ENCODE data around the gene ARFGEF2. TPM values are rescaled to one million over a fixed set of nuclear protein-coding genes. Genes with fewer than 3 reads are reported as not detected.

ARFGEF2 gene
- total and polyA plus RNA-seq, 2 donors (not counting 3 experiments of a cell fraction or from before 2014, with no cell fraction given), result 12.7 to 32.6 TPM

DNA sequence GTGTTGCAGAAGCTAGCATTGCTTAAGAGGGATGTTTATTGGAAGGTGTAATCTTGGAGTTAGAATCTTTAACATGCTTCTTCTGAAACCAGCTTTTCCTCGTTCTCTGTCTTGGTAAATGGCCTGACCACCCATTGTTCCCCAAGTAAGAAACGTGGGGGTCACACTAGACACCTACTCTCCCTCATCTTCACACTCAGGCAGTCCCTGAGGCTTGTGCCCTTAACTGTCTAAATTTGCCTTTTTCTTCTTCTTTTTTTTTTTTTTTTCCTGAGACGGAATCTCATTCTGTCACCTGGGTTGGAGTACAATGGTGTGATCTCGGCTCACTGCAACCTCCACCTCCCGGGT lies 16.2 kb upstream of the ARFGEF2 start:
- ChIA-PET POLR2A (interaction anchor here (1.0 kb wide), 1 partner anchor 248 kb away, joined by 5 read pairs; no protein-coding TSS in a partner anchor), CTCF (interaction anchor here (0.6 to 4.7 kb wide), 44 partner anchors 8 to 285 kb away, joined by 3 to 126 read pairs (median 4); partner anchors contain the start of gene PREX1)

More for the DNA sequence above, 16.2 kb upstream of the ARFGEF2 start:
- H3K9me3 ChIP-seq (replicated peaks; ENCODE audit: control insufficient read depth, insufficient read depth, low read length), result no peaks in the 10 kb centered on the region
- no peaks in the 10 kb centered on the region for H3K9me1 ChIP-seq (replicated peaks; ENCODE audit: control insufficient read depth, extremely low read depth, insufficient read depth, low read length)
- no peak for FAIRE-seq
- TF ChIP-seq FOS (IDR thresholded peaks at IDR 0.05; ENCODE audit: borderline replicate concordance, insufficient read depth, low read length) (no peak), GATA2 (IDR thresholded peaks at IDR 0.05; ENCODE audit: insufficient read depth, insufficient read length, low read depth, low read length) (no peak), JUN (IDR thresholded peaks at IDR 0.05; ENCODE audit: borderline replicate concordance, insufficient read depth, insufficient read length, low read depth) (no peak), MYC (IDR thresholded peaks at IDR 0.05; ENCODE audit: low read depth, low read length) (no peak), EZH2 (IDR thresholded peaks at IDR 0.05; ENCODE audit: borderline replicate concordance, low read depth, low read length, severe bottlenecking) (no peak), POLR2A (IDR thresholded peaks at IDR 0.05; ENCODE audit: low read depth, low read length) (no peak), MAX (IDR thresholded peaks at IDR 0.05; ENCODE audit: insufficient read depth, insufficient read length) (no peak), POLR2AphosphoS5 (IDR thresholded peaks at IDR 0.05; ENCODE audit: insufficient read depth, low read depth, low read length) (no peak)
- TF ChIP-seq, protein P1, sequence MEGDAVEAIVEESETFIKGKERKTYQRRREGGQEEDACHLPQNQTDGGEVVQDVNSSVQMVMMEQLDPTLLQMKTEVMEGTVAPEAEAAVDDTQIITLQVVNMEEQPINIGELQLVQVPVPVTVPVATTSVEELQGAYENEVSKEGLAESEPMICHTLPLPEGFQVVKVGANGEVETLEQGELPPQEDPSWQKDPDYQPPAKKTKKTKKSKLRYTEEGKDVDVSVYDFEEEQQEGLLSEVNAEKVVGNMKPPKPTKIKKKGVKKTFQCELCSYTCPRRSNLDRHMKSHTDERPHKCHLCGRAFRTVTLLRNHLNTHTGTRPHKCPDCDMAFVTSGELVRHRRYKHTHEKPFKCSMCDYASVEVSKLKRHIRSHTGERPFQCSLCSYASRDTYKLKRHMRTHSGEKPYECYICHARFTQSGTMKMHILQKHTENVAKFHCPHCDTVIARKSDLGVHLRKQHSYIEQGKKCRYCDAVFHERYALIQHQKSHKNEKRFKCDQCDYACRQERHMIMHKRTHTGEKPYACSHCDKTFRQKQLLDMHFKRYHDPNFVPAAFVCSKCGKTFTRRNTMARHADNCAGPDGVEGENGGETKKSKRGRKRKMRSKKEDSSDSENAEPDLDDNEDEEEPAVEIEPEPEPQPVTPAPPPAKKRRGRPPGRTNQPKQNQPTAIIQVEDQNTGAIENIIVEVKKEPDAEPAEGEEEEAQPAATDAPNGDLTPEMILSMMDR (IDR thresholded peaks at IDR 0.05; ENCODE audit: extremely low read depth in 1 of 2, insufficient read depth in 1 of 2, low read depth in 1 of 2, low read length in 2 of 2), result no peak
- no peak overlapping the region for H2AFZ ChIP-seq (ENCODE audit: low read depth, low read length)
- no peak overlapping the region for H3K4me3 ChIP-seq (replicated peaks in 1 of 3; ENCODE audit: insufficient read depth in 1 of 3, low read depth in 1 of 3, low read length in 3 of 3)
- H3K27ac ChIP-seq (ENCODE audit: insufficient read depth, low read depth, low read length), result no peak overlapping the region
- H3K27me3 ChIP-seq (ENCODE audit: control insufficient read depth in 2 of 2, insufficient read depth in 2 of 2, low read length in 2 of 2), result no peaks in the 10 kb centered on the region
- H3K36me3 ChIP-seq (ENCODE audit: control insufficient read depth in 2 of 2, extremely low read depth in 1 of 2, insufficient read depth in 2 of 2, low read length in 2 of 2), result no peaks in the 10 kb centered on the region
- no peak for DNase-seq (ENCODE audit: low read depth, low spot score)
- H4K20me1 ChIP-seq (replicated peaks; ENCODE audit: control insufficient read depth, extremely low read depth, insufficient read depth, low read length), result no peaks in the 10 kb centered on the region
- dilution Hi-C loops (cut with MboI; ENCODE audit: extremely low pct_ligation_motif_present, low sequenced_read_pairs) (loop anchor here (25.0 kb wide), 1 partner anchor 243 kb away; no protein-coding TSS in a partner anchor), intact Hi-C loops (cut with micrococcal nuclease) (loop anchor here (1.0 to 10.0 kb wide), 4 partner anchors 79 to 270 kb away; no protein-coding TSS in a partner anchor)
- no peaks in the 10 kb centered on the region for H3K79me2 ChIP-seq (ENCODE audit: control insufficient read depth, insufficient read depth, low read length)
- H3K4me1 ChIP-seq (ENCODE audit: control insufficient read depth, extremely low read depth, insufficient read depth, low read length), result peaks cover 14% of the 10 kb centered on the region
- H3K4me2 ChIP-seq (ENCODE audit: insufficient read depth, low read length), result no peak overlapping the region
- H3K9ac ChIP-seq (replicated peaks; ENCODE audit: extremely low read depth, insufficient read depth, low read length), result no peak overlapping the region
- BruUV-seq (replicated peaks), result no TSS peak
